Pons (tissue), 1 donor: ENCODE data around the gene CLEC16A.

Experiments
- DNase-seq: peaks from one replicate; pipeline ENCODE4 v3.0.0-alpha.2; 2016; ENCODE audit warnings: low spot score

CLEC16A gene

DNA sequence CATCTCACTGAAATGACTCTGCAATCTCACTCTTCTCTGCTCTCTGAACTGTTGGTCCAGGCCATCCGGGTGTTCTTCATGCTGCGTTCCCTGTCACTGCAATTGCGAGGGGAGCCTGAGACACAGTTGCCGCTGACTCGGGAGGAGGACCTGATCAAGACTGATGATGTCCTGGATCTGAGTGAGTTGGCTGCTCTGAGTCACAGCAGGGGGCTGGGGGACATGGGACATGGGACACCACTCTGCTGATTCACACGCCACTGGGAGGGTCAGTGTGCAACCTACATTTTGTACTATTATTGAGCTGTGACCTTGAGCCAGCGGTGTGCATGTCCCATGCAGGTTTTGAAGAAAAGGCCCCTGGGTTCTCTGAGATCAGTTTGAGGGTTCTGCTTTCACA lies 116.5 kb downstream of the CLEC16A start:
- DNase-seq, result no peak

DNA sequence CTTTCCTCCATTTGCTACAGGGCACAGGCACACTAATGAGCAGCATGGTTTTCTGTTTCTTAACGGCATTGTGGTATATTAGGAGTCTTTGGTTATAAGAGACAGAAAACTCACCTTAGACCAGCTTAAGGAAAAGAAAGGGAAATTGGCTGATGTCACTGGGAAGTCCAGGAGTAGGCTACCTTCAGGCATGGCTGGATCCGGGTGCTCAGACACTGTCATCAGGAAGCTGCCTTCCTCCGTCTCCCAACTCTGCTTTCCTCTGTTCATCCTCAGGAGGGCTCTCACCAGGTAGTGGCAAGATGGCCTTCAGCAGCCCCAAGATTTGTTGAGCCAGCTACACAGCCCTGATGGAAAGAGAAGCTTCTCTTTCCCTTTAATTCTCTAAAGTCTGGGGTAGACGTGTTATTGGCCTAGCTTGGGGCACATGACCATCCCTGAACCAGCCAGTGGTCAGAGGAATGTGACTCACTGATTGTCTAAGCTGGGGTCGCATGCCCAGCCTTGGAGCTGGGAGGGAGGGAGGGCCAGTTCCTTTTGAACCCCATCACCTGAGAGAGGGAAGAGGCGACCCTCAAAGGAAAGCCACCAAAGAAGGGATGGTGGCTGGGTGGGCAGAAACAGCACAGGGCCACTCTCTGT lies 117.4 kb downstream of the CLEC16A start:
- no peak for DNase-seq

DNA sequence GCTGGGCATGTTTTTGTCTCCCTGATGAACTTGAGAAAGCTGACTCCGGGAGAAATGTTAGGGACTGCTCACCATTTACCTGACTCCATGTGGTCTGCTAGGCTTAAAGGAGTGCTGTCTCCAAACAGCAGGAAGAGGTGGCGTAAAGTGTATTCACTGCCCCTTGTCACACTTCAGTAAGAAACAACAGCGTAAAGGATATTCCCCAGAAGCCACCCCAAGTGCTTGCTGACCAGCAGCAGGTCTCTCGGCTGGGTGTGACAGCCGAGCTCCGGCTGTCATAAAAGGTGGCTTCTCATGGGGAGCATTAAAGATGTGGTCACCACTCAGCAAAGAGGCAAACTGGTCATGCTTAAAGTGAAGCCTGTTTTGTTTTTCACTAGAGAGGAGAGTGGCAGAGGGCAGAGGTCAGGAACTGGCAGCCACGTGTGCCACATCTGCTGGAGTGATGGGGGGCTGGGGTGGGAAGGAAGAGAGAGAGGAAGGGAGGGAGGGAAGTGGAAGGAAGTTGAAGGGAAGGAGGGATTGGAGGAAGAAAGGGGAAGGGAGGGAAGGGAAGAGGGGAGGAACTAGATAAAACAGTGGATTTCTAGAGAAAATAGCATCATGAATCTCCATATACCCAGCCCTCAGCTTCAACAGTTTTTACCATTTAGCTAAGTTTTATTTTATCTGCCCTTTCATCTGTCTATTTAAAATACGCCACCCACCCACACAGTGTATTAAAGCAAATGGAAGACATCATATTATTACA lies 119.3 kb downstream of the CLEC16A start:
- no peak for DNase-seq

DNA sequence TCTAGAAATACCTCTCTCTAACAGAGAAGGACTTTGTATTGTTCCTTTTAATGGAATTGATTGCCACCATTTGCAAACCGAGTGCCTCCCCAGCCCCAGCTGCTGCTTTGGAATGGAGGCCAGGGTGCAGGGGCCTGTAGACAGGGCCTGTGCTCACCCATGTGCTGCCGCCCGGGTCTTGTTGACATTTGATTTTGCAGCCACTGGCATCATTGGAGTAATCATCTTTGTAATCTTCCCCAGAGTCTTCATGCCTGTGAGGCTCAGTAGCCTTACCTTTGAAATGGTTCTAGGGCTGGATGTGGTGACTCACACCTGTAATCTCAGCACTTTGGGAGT lies 119.8 kb downstream of the CLEC16A start:
- DNase-seq, result no peak

DNA sequence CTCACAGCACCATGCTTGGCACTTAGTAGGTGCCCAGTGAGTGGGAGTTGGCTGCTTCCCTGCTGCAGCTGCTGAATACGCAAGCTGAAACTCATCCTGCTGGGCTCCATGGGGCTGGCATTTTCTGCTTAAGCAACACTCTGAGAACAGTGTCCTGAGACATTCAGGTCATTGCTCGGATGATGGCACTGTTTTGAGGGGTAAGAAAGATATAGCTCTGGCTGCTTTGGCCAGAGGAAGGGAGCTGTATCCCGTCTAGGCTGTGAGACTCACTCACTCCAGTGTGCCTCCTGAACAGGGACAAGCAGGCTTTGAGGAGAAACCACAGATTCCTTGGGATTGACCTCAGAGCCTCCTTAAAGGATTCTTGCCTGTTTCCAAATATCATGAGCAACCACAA lies 120.5 kb downstream of the CLEC16A start:
- no peak for DNase-seq

DNA sequence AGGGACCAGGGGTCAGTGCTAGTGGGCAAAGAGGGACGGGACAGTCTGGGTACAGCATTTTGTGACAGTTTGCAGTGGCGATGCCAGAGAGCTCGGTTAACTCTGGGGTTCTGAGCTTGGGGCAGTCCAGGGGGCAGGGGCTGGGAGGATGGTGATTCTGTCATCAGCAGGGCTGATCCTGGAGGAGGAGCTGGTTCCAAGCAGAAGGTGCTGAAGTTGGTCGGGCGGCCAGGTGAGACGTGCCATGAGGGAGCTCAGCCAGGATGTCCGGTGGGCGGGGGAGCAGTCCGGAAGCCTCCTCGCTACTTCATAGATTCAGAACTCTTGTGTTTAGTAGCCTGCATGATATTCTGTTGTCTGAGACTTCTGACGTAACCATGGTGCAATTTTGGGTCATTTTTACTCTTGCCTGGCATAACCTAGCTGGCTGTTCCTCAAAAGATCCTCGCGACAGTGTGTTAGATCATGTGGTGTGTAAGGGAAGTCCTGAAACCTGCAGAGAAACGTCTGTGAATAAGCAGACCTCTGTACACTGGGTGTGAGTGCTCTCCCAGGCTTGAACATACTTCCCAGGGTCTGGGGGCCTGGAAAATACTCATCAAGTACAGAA lies 122.0 kb downstream of the CLEC16A start:
- no peak for DNase-seq

DNA sequence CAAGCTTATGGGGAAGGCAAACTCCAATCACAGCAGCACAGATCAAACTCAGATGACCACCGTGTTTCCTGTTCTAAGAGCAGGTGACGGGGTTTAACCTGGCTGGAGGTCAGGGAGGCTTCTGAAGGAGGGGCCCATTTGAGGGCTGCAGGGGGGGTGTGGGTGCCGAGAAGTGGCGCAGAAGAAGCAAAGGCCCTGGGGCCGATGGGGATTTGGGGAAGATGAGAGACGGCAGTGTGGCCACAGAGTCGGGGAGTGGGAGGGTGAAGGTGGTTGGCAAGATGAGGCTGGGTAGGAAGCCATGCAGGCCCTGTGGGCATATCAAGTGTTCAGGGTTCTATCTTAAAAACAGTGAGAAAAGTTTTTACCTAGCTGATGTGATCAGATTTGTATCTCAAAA lies 122.9 kb downstream of the CLEC16A start:
- no peak for DNase-seq

DNA sequence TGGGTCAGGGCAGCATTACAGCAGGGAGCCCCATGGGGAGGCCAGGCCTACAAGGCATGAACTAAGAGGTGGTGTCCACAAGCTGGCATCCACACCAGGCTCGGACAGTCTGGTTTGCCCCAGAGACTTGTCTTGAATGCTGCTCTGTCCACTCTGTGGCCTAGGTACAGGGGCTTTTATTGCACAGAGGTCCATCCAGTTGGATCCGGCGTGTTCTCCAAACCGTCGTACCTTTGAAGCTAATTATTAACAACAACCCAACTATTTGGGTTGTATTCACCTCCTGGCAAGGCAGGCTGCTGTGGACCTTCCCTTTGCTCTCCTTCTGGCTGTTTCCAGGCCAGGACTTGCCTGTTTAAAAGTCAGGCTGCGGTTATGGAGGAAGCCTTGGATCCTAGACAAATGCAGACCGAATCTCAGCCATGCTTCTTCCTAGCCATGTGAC lies 123.4 kb downstream of the CLEC16A start:
- no peak for DNase-seq

DNA sequence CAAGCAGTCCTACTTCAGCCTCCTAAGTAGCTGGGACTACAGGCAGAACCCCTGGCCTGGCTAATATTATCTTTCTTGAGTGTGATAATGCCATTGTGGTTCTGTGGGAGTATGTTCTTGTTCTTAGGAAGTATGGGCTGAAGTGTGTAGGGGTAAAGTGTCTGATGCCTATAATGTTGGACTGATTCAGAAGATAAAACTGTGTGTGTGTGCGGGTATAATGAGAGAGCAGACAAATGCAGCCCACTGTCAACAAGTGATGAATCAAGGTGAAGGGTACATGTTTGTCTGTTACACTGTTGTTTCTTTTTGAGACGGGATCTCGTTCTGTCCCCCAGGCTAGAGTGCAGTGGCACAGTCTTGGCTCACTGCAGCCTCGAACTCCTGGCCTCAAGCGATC lies 127.5 kb downstream of the CLEC16A start:
- DNase-seq, result no peak

DNA sequence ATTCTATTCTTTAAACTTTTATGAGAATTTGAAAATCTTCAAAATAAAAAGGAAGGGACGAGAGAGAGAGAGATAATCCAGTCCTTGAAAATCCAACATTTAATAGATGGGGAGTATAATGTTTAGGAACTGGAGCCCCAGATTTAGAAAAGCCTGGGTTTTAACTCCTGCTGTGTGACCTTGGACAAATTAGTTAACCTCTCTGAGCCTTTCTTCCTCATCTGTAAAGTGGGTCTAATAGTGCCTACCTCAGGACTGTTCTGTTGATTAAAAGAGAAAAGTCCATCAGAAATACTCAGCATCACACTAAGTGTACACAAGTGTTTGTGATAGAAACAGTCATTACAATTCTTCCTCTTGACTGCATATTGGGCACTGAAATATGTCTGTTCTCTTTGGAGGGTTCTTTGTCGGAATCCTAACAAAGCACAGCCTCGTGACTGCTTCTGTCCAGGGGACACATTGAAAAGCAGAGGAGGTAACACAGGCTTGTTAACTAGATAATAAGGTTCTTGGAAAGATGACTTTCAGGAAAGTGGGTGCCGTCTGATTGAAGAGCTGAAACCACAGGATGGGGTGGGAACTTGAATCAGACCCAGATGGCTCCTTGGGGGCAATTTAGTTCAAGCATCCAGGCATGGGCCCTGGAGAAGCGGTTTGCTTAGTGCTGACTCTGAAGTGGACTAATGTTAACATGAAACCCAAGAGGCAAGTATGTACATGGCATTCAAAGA lies 128.2 kb downstream of the CLEC16A start:
- no peak for DNase-seq

DNA sequence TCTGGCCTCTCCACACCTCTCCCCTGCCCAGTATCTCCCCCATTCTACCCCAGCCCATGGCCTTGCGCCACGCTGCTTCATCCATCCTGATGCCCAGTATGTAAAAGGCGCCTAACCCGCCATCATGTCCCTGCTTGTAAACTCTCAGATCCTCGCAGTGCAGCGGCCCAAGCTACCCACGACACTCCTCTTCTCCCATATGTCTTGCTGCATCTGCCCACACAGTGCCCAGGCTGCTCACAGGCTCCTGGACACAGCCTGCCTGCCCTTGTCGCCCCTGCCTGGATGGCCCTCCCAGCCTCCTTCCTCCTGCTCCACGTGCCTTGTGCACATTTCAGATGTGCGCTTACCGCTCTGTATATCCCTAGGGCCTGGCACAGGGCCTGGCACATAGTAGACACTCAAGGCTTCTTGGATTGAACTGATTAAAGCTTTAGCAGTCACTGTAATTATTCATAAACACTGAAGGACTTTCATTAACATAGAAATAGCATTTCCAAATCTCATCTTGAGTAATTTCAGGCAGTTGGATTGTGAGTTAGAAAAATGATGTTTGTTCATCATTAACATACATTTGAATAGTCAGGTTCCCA lies 129.1 kb downstream of the CLEC16A start:
- DNase-seq, result no peak

DNA sequence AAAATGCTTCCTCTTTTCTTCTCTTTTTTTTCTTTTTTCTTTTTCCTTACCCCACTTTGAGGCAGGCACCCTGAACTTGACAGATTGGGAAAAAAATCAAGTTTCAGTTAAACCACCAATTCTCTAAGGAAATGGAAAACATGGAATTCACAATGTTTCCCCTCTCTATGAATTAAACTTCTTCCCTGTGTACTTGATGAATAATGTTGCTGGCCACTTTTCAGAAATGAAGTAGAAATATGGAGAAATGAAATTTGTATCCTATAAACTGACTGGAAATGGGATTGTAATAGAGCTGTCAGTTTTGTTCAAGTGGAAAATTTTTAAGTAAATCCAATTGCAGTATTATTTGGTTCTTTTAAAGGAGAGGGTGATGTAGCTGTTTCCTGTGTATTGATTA lies 129.8 kb downstream of the CLEC16A start:
- DNase-seq, result no peak

DNA sequence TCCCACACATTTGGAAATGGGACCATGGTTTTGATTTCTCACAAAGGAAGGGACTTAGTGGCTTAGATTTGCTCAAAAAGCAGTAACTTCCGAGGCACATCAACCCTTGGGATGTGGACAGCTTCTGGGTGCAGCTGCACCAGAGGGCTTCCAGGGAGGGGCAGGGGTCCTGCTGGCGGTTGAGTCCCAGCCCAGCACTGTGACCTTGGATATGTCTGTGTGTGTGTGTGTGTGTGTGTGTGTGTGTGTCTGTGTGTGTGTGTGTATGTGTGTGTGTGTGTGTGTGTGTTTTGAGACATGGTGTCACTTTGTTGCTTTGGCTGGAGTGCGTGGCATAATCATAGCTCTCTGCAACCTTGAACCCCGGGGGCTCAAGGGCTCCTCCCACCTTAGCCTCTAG lies 130.8 kb downstream of the CLEC16A start:
- no peak for DNase-seq

DNA sequence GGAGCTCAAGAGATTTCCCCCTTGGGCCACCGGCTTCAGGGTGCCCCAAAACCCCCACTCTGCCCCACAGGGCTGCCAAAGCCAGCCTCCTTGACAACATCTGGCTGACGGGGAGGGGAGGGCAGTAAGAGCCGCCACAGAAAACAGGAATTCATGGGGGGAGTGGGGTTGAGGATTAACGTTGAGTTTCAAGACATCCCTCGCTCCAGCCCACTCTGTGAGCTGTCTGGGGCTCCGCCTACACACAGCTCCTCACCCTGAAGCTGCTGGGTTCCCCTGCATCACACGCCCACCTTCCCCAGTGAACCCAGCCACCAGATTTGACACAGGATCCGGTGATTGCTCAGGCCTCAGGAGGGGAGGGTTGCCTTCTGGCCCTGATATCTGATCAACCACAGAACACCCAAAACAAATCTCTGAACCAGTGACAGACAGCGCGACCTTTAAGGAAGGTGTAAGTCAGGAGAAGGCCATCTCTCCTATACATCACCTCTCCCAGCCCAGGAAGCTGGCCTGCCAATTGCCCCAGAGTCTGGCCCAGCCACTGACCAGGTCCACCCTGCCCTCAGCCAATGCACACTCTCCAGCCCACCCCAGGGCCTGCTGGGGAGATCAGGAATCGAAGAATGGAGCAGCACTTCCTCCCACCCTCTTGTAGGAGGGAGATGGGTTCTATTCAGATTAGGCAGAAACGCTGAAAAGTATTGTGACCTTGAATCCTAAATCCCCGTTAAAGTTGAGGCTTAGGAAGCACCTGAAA lies 132.1 kb downstream of the CLEC16A start:
- DNase-seq, result no peak

DNA sequence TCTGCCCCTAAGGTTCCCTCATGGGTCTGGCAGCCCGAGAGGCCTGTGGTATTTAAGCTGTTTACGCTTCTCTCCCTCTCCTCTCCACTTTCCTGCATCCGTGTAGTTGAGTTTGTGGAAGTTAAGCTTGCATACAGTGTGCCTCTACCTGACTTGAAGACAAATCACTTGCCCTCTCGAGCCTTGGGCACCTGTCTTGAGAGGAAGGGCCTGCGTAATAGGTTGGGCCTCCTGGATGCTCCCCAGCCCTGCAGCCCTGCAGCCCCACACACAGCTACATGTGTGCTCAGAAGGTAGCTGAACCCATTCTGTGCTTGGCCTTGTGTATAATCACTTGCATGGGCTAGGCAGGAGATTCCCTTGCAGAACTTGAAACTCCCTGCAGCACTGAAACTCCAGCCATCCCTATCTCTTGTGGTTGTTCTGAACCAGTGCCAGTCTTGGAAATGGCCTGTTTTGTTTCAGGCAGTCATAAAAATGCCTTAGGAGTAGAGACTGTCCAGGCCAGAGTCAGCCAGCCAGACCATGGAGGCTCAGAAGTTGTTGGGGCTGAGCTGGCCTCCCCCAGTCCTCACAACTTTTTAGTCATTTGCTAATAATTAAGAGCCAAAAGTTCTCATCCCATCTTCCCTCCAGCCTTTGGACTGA lies 134.6 kb downstream of the CLEC16A start:
- no peak for DNase-seq

DNA sequence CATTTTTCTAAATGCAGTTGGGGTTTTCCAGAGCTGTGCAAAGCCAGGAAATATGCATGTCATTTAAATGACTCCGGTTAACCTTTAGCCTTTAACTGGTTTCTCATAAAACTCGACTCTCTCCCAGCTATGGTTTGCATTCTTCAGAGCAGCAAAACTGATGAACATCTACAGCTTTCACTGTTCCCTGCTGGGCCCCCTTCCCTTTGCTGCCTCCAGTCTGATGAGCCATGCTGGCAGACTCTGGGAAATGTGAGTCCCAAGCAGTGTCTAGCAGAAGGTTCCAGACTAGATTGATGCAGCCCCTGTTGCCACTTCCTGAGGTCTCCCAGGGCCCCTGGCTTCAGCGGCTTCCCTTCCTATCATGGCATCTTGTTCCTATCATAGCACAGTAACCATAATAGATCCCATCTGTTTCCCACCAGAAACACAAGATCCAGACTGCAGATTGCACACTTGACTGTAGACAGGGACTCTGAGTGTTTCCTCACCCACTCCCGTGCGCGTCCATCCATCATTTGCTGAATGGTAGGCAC lies 135.4 kb downstream of the CLEC16A start:
- no peak for DNase-seq

DNA sequence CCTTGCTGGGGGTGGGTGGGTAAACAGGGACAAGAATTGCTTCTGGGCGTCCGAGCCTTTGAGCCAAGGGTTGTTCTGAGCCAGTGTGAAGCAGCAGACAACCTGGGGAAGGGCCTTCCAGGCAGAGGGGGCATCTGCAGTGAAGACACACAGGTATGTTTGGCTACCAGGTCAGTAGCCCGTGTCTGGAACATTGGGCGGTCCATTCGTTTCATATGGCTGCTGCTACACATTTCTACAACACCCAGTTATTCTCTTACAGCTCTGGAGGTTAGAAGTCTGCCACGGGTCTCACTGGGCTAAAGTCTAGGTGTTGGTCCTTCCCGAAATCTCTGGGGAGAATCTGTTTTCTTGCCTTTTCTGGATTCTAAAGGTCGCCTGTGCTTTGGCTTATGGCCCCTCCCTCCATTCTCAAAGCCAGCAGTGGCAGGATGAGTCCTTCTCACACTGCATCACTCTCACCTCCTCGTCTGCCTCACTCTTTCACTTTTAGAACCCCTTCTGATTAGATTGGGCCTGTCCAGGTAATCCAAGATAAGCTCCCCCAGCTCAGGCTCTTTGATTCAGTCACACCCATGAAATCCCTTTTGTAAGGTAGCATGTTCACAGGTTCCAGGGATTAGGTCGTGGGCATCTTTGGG lies 136.1 kb downstream of the CLEC16A start:
- no peak for DNase-seq

DNA sequence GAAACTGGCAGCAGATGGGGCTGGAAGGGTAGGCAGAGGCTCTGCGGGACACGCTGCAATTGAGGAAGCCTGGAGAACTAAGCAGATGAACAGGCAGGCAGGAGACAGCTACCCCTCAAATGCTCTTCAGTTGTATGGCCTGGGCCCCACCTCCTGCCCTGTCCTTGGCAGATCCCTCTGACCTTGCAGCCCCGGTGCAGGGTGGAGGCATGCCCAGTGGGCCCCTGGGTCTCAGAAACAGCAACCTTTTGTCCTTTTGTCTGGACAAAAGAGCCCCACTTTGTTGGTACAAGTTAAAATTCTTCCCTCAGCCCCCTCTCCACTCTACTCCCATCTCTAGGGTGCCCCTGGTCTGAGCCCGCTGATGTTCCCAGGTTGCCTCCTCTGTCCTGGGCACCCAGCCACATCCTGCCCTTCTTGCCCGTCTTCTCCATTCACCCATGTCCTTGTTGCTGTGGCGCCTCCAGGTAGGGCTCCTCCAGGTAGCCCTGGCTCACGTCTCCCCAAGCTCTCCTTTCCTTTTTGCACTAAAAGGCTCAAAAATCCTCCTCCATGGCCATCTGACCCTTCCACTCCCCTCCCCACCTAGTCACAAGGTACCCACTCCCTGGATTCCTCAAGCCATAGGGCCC lies 136.8 kb downstream of the CLEC16A start:
- DNase-seq, result no peak

DNA sequence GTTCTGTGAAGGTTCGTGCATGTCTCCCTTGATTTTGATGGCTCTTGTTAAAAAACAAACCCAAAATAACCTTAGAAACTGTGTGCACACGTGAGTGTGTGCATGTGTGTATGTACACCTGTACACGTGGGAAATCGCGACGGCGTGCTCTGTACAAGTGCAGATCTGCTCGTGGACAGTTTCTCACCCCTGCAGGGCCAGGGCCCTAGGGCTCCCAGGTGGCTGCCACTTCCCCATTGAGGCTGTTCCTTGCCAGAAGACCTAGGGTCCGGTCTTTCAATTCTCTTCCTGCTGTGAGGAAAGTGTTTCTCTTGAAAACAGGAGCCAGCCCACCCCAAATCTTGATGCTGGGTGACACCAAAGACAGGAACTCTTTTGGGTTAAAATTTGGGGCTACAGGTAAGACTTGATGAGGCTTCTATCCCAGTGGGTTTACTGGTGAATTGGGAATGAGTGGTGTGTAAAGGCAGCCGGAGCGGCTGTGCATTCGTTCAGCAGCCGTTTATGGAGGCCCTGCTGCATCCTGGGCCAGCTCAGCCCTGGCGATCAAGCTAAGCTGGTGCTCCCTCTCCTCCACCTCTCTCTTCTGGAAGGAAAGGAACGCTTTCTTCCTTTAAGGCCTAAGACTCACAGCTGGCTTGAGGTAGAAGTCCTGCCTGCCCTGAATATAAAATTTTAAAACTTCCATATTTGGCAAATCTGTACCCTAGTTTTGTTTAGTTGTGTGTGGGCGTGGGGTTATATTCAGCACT lies 137.9 kb downstream of the CLEC16A start:
- DNase-seq, result no peak
